Activated CD8-positive, alpha-beta T cell treated with anti-CD3 and anti-CD28 coated beads for 36 hours (primary cell): Measurements from ENCODE around the gene ATG4B. TPM values are rescaled to one million over a fixed set of nuclear protein-coding genes. Genes with fewer than 3 reads are reported as not detected.
A peak's percentile ranks its signal among the peaks of the same experiment; 100 is the strongest.

Experiments used
- ATAC-seq: fragments of 200-7000 bp; cut with Tn5 transposase; one replicate; pipeline ENCODE4 v1.10.0; 2021; ENCODE audit warnings: mild to moderate bottlenecking, moderate library complexity
- CTCF ChIA-PET: fragments of 350-600 bp; sonication (Branson Sonifier 250); formaldehyde crosslinking; loops from one replicate; lab custom pipeline; 2021; ENCODE audit warnings: antibody characterized with exemption; lab: Charles Lee
- POLR2A ChIA-PET: fragments of 350-600 bp; sonication (Branson Sonifier 250); formaldehyde crosslinking; loops from one replicate; lab custom pipeline; 2021; ENCODE audit warnings: antibody characterized with exemption; lab: Charles Lee
- DNase-seq: peaks from one replicate; pipeline ENCODE4 v3.0.0-alpha.2; 2020
- H3K27ac Mint-ChIP-seq: one replicate; pipeline ENCODE4 v1.8.0; 2021; ENCODE audit warnings: mild to moderate bottlenecking, mixed read lengths
- H3K27me3 Mint-ChIP-seq: one replicate; pipeline ENCODE4 v1.8.0; 2021; ENCODE audit warnings: mixed read lengths
- H3K36me3 Mint-ChIP-seq: one replicate; pipeline ENCODE4 v1.8.0; 2021; ENCODE audit warnings: low read depth, mixed read lengths
- H3K4me1 Mint-ChIP-seq: one replicate; pipeline ENCODE4 v1.8.0; 2021; ENCODE audit warnings: low read depth, mixed read lengths
- H3K4me3 Mint-ChIP-seq: one replicate; pipeline ENCODE4 v1.8.0; 2021; ENCODE audit warnings: mild to moderate bottlenecking, moderate library complexity, mixed read lengths
- H3K9me3 Mint-ChIP-seq: one replicate; pipeline ENCODE4 v1.8.0; 2021; ENCODE audit warnings: mixed read lengths
- CTCF ChIP-seq: fragments of 200-600 bp; IDR thresholded peaks from one replicate; pipeline ENCODE4 v1.8.0; 2022; ENCODE audit warnings: antibody characterized with exemption, mild to moderate bottlenecking
- intact Hi-C: fragments of 100-400 bp; cut with micrococcal nuclease; formaldehyde crosslinking; loops from one replicate; pipeline ENCODE4 v1.10.0; 2022
- total RNA-seq, 2 experiments: library from RNA; stranded (reverse); gene quantifications; one replicate each; pipeline ENCODE4 v1.2.3, GENCODE V29; 2021

The ATG4B gene
- total RNA-seq, 2 experiments from 2014 or later, result 90.7 to 94.6 TPM

- Mint-ChIP-seq H3K36me3 (peaks cover 40% of the 10 kb centered on the region), H3K27me3 (no peaks in the 10 kb centered on the region), H3K4me1 (peaks cover 35% of the 10 kb centered on the region), H3K9me3 (peaks cover 6% of the 10 kb centered on the region), H3K4me3 (peak overlapping the region; percentile 76), H3K27ac (peak overlapping the region; percentile 75)
- intact Hi-C loops, result no loop called here
- peak; percentile 80 for TF ChIP-seq CTCF
- DNase-seq (peak; percentile 95), ATAC-seq (peak; percentile 81)
- ChIA-PET CTCF (interaction anchor here (0.7 to 3.2 kb wide), 13 partner anchors 10 to 179 kb away, joined by 3 to 19 read pairs (median 5); partner anchors contain the start of genes D2HGDH and DTYMK), POLR2A (interaction anchor here (0.7 to 8.2 kb wide), 13 partner anchors 10 to 387 kb away, joined by 3 to 77 read pairs (median 5); partner anchors contain the start of genes D2HGDH, DTYMK, HDLBP and SEPTIN2)
Measured at GRCh38 chr2:241702155-241703031, 64.9 kb downstream of the ATG4B start.

GRCh38 chr2:241703032-241703604 is 65.6 kb downstream of the ATG4B start:
- ChIA-PET POLR2A (interaction anchor here (0.7 to 8.2 kb wide), 7 partner anchors 11 to 176 kb away, joined by 3 to 77 read pairs (median 9); partner anchors contain the start of genes D2HGDH and DTYMK), CTCF (interaction anchor here (0.8 to 3.2 kb wide), 10 partner anchors 9 to 178 kb away, joined by 3 to 19 read pairs (median 5); partner anchors contain the start of genes D2HGDH and DTYMK)
- no peak for DNase-seq
- TF ChIP-seq CTCF, result no peak
- intact Hi-C loops, result no loop called here
- Mint-ChIP-seq H3K27me3 (no peaks in the 10 kb centered on the region), H3K36me3 (peaks cover 45% of the 10 kb centered on the region), H3K9me3 (peaks cover 6% of the 10 kb centered on the region), H3K27ac (peak overlapping the region; percentile 75), H3K4me3 (peak overlapping the region; percentile 76), H3K4me1 (peaks cover 34% of the 10 kb centered on the region)
- no peak for ATAC-seq

GRCh38 chr2:241706537-241706936 is 69.0 kb downstream of the ATG4B start:
- Mint-ChIP-seq H3K4me3 (no peak overlapping the region), H3K27ac (no peak overlapping the region), H3K4me1 (peaks cover 19% of the 10 kb centered on the region), H3K9me3 (peaks cover 6% of the 10 kb centered on the region), H3K27me3 (no peaks in the 10 kb centered on the region), H3K36me3 (peaks cover 54% of the 10 kb centered on the region)
- ATAC-seq, result no peak
- intact Hi-C loops, result no loop called here
- POLR2A ChIA-PET, result interaction anchor here (1.9 kb wide), 1 partner anchor 19 kb away, joined by 5 read pairs; no protein-coding TSS in a partner anchor
- CTCF ChIA-PET, result interaction anchor here (0.8 to 1.8 kb wide), 2 partner anchors 162 to 172 kb away, joined by 3 to 4 read pairs; no protein-coding TSS in a partner anchor
- no peak for TF ChIP-seq CTCF
- DNase-seq, result no peak

GRCh38 chr2:241708879-241709278 is 71.4 kb downstream of the ATG4B start:
- TF ChIP-seq CTCF, result no peak
- no peak for ATAC-seq
- H3K36me3 Mint-ChIP-seq, result peaks cover 66% of the 10 kb centered on the region
- H3K4me3 Mint-ChIP-seq, result no peak overlapping the region
- POLR2A ChIA-PET, result interaction anchor here (1.4 kb wide), 1 partner anchor 20 kb away, joined by 3 read pairs; no protein-coding TSS in a partner anchor
- CTCF ChIA-PET, result interaction anchor here (1.6 kb wide), 1 partner anchor 169 kb away, joined by 5 read pairs; no protein-coding TSS in a partner anchor
- peaks cover 6% of the 10 kb centered on the region for H3K9me3 Mint-ChIP-seq
- no peak overlapping the region for H3K27ac Mint-ChIP-seq
- DNase-seq, result no peak
- H3K27me3 Mint-ChIP-seq, result no peaks in the 10 kb centered on the region
- intact Hi-C loops, result no loop called here
- peaks cover 8% of the 10 kb centered on the region for H3K4me1 Mint-ChIP-seq
